SIG-M5 (cell line): Measurements from ENCODE around the gene SMPX.

ENCODE experiments used
- DNase-seq: peaks from one replicate; lab custom pipeline; 2025; lab: John Stamatoyannopoulos, UW

Gene SMPX

GRCh38 chrX:21656587-21657317 is 101.2 kb downstream of the SMPX start:
- DNase-seq = no peak
